Measurements from ENCODE around the gene PRMT9. TPM values are rescaled to one million over a fixed set of nuclear protein-coding genes. Genes with fewer than 3 reads are reported as not detected.
A peak's percentile ranks its signal among the peaks of the same experiment; 100 is the strongest.

Gene PRMT9
- total and polyA plus RNA-seq, 9 of the 15 experiments (the other 6 are each of a cell fraction or from before 2014, with no cell fraction given): 3.5 to 15.6 (median 7.2) TPM

- TF ChIP-seq RBBP5 (IDR thresholded peaks at IDR 0.05; ENCODE audit: borderline replicate concordance, insufficient read depth, low read length, poor library complexity, severe bottlenecking): peak; percentile 72
- TF ChIP-seq ZNF280B (CRISPR knock-in tag; IDR thresholded peaks at IDR 0.05): no peak
- no peak for TF ChIP-seq ZKSCAN3 (CRISPR knock-in tag; IDR thresholded peaks at IDR 0.05)
- TF ChIP-seq PHB (CRISPR knock-in tag; IDR thresholded peaks at IDR 0.05): no peak; the same call in 1 of the 2 replicates
- TF ChIP-seq GATAD2B (IDR thresholded peaks at IDR 0.05; ENCODE audit: borderline replicate concordance): no peak
- TF ChIP-seq NR1H2 (CRISPR knock-in tag; IDR thresholded peaks at IDR 0.05): 0 out of 2 replicates have a peak, but pooled peaks have one; percentile 83
- TF ChIP-seq FOXP1 (CRISPR knock-in tag; IDR thresholded peaks at IDR 0.05): peak; percentile 78
- TF ChIP-seq HDAC1 (IDR thresholded peaks at IDR 0.05): peak in 1 of 2 experiments; percentile 50; a peak in 2 of 4 replicates
- TF ChIP-seq ZSCAN29 (IDR thresholded peaks at IDR 0.05): no peak
- TF ChIP-seq KHSRP (IDR thresholded peaks at IDR 0.05): peak; percentile 57; the same call in 1 of the 2 replicates
- no peak for TF ChIP-seq MBD1 (CRISPR knock-in tag; IDR thresholded peaks at IDR 0.05)
- TF ChIP-seq SNAPC5 (CRISPR knock-in tag; IDR thresholded peaks at IDR 0.05): no peak
- peak; percentile 79 for TF ChIP-seq POLR2H (tag; IDR thresholded peaks at IDR 0.05; ENCODE audit: low read depth)
- TF ChIP-seq CC2D1A (IDR thresholded peaks at IDR 0.05): no peak
- TF ChIP-seq OTX1 (CRISPR knock-in tag; IDR thresholded peaks at IDR 0.05): no peak
- TF ChIP-seq SMAD1 (IDR thresholded peaks at IDR 0.05; ENCODE audit: low read depth, low read length, partially characterized antibody): peak; percentile 48
- TF ChIP-seq ZNF785 (CRISPR knock-in tag; IDR thresholded peaks at IDR 0.05): no peak
- no peak for TF ChIP-seq SP2 (IDR thresholded peaks at IDR 0.05; ENCODE audit: extremely low read depth, low read depth, low read length, poor library complexity, severe bottlenecking)
- no peak for TF ChIP-seq THRAP3 (IDR thresholded peaks at IDR 0.05; ENCODE audit: borderline replicate concordance)
- TF ChIP-seq MNT (conservative IDR thresholded peaks at IDR 0.05): peak; percentile 63 to 83
- TF ChIP-seq ZNF280A (IDR thresholded peaks at IDR 0.05; ENCODE audit: low read depth, partially characterized antibody): no peak
- TF ChIP-seq BACH1 (tag; IDR thresholded peaks at IDR 0.05): no peak
Observed at GRCh38 chr4:147683717-147684700, at the start of gene PRMT9 (continued).

All from K562 (cell line).